Liver (tissue), 3 donors: ENCODE measurements around the gene MARCKS.

Source experiments
- ATF3 ChIP-seq: IDR thresholded peaks from 2 replicates; pipeline ENCODE4 v1.6.1; 2016; ENCODE audit warnings: antibody characterized with exemption
- CTCF ChIP-seq: fragments of 150-350 bp; IDR thresholded peaks from 2 replicates; pipeline ENCODE4 v1.5.1; 2017; ENCODE audit warnings: improper control_type of control experiment, low read depth, low read length; ENCODE audit not compliant: missing input control
- JUND ChIP-seq, 2 donors: IDR thresholded peaks; 2 replicates each; pipeline ENCODE4 v1.6.1; 2016; ENCODE audit warnings: antibody characterized with exemption in 2 of 2
- RAD21 ChIP-seq, 2 donors: IDR thresholded peaks; 2 replicates each; pipeline ENCODE4 v1.6.1; 2016; ENCODE audit warnings: antibody characterized with exemption in 2 of 2, mild to moderate bottlenecking in 2 of 2
- TAF1 ChIP-seq: conservative IDR thresholded peaks from 2 replicates; pipeline ENCODE4 v1.6.1; 2016; ENCODE audit warnings: antibody characterized with exemption, mild to moderate bottlenecking
- TF ChIP-seq, protein P1 (sequence below): IDR thresholded peaks from 2 replicates; pipeline ENCODE4 v1.6.1; 2016; ENCODE audit warnings: antibody characterized with exemption, mild to moderate bottlenecking
- donor health status: healthy.
- donor health status: healthy.

GRCh38 chr6:113847447-113847846 lies 9.7 kb upstream of the MARCKS start:
- no peak for TF ChIP-seq CTCF
- TF ChIP-seq JUND (IDR thresholded peaks at IDR 0.05): no peak
- TF ChIP-seq RAD21 (IDR thresholded peaks at IDR 0.05): no peak
- TF ChIP-seq, protein P1, sequence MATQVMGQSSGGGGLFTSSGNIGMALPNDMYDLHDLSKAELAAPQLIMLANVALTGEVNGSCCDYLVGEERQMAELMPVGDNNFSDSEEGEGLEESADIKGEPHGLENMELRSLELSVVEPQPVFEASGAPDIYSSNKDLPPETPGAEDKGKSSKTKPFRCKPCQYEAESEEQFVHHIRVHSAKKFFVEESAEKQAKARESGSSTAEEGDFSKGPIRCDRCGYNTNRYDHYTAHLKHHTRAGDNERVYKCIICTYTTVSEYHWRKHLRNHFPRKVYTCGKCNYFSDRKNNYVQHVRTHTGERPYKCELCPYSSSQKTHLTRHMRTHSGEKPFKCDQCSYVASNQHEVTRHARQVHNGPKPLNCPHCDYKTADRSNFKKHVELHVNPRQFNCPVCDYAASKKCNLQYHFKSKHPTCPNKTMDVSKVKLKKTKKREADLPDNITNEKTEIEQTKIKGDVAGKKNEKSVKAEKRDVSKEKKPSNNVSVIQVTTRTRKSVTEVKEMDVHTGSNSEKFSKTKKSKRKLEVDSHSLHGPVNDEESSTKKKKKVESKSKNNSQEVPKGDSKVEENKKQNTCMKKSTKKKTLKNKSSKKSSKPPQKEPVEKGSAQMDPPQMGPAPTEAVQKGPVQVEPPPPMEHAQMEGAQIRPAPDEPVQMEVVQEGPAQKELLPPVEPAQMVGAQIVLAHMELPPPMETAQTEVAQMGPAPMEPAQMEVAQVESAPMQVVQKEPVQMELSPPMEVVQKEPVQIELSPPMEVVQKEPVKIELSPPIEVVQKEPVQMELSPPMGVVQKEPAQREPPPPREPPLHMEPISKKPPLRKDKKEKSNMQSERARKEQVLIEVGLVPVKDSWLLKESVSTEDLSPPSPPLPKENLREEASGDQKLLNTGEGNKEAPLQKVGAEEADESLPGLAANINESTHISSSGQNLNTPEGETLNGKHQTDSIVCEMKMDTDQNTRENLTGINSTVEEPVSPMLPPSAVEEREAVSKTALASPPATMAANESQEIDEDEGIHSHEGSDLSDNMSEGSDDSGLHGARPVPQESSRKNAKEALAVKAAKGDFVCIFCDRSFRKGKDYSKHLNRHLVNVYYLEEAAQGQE: no peak
- no peak for TF ChIP-seq ATF3
- no peak for TF ChIP-seq TAF1
